ENCODE measurements around the gene MOSPD2. TPM values are rescaled to one million over a fixed set of nuclear protein-coding genes. Genes with fewer than 3 reads are reported as not detected.
A peak's percentile ranks its signal among the peaks of the same experiment; 100 is the strongest.

MOSPD2 gene
- polyA plus RNA-seq, 3 donors: 44.6 to 51.6 (median 45.7) TPM

DNA sequence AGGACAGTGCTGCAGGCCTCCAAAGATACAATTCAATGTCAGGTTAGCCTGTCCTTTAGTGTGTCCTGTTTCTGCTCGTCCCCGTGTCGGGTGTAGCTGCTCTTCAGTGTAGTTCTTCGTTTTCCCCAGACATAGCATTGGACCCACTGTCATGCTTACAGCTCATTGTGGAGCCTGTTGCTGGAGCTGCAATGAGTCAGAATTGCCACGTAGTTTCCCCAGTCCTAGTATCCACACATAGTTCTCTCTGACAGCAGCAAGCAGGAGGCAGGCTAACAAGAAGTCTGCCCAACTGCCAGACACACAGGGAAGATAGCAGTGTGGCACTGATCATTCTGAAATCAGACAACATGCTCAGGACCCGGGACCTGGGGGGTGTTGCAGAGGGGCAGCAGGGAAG is 49.2 kb downstream of the MOSPD2 start:
- no peak overlapping the region for H3K27ac ChIP-seq (ENCODE audit: low read depth in 1 of 2, low read length in 2 of 2)
- H4K20me1 ChIP-seq (ENCODE audit: insufficient read depth, low read length): no peaks in the 10 kb centered on the region
- no peaks in the 10 kb centered on the region for H3K9me3 ChIP-seq (replicated peaks in 1 of 2; ENCODE audit: control insufficient read depth in 1 of 2, insufficient read depth in 1 of 2, low read length in 2 of 2)
- no peak overlapping the region for H3K4me3 ChIP-seq (replicated peaks in 1 of 3; ENCODE audit: low read depth in 2 of 3, low read length in 3 of 3)
- intact Hi-C loops (cut with micrococcal nuclease): no loop called here
- Mint-ChIP-seq H3K4me3 (no peak overlapping the region), H3K27ac (no peak overlapping the region), H3K4me1 (no peaks in the 10 kb centered on the region), H3K9me3 (no peaks in the 10 kb centered on the region), H3K36me3 (peaks cover 37 to 41% of the 10 kb centered on the region in 2 donors), H3K27me3 (ENCODE audit: low read depth in 3 of 3) (peaks cover 0 to 5% (median 0%) of the 10 kb centered on the region in 3 donors)
- H3K36me3 ChIP-seq (replicated peaks in 1 of 2; ENCODE audit: control insufficient read depth in 1 of 2, insufficient read depth in 2 of 2, low read length in 2 of 2): peaks cover 35 to 47% of the 10 kb centered on the region in 2 donors
- no peaks in the 10 kb centered on the region for H3K79me2 ChIP-seq (ENCODE audit: insufficient read depth, low read length)
- no peak overlapping the region for H3K9ac ChIP-seq (ENCODE audit: insufficient read depth, low read length, poor library complexity, severe bottlenecking)
- no peak for DNase-seq
- H2AFZ ChIP-seq (ENCODE audit: insufficient read depth, low read depth, low read length, poor library complexity, severe bottlenecking): no peak overlapping the region
- H3K27me3 ChIP-seq (ENCODE audit: control insufficient read depth in 2 of 2, insufficient read depth in 2 of 2, low read length in 2 of 2): no peaks in the 10 kb centered on the region
- no peak overlapping the region for H3K4me2 ChIP-seq (replicated peaks; ENCODE audit: extremely low read depth, low read length, poor library complexity, severe bottlenecking)
- TF ChIP-seq, protein P1, sequence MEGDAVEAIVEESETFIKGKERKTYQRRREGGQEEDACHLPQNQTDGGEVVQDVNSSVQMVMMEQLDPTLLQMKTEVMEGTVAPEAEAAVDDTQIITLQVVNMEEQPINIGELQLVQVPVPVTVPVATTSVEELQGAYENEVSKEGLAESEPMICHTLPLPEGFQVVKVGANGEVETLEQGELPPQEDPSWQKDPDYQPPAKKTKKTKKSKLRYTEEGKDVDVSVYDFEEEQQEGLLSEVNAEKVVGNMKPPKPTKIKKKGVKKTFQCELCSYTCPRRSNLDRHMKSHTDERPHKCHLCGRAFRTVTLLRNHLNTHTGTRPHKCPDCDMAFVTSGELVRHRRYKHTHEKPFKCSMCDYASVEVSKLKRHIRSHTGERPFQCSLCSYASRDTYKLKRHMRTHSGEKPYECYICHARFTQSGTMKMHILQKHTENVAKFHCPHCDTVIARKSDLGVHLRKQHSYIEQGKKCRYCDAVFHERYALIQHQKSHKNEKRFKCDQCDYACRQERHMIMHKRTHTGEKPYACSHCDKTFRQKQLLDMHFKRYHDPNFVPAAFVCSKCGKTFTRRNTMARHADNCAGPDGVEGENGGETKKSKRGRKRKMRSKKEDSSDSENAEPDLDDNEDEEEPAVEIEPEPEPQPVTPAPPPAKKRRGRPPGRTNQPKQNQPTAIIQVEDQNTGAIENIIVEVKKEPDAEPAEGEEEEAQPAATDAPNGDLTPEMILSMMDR (IDR thresholded peaks at IDR 0.05): no peak
- H3K4me1 ChIP-seq (ENCODE audit: control insufficient read depth in 1 of 2, insufficient read depth in 2 of 2, low read length in 2 of 2): no peaks in the 10 kb centered on the region
- 100% methylated on average over 5 of the region's 6 CpGs for WGBS (ENCODE audit: insufficient coverage)

DNA sequence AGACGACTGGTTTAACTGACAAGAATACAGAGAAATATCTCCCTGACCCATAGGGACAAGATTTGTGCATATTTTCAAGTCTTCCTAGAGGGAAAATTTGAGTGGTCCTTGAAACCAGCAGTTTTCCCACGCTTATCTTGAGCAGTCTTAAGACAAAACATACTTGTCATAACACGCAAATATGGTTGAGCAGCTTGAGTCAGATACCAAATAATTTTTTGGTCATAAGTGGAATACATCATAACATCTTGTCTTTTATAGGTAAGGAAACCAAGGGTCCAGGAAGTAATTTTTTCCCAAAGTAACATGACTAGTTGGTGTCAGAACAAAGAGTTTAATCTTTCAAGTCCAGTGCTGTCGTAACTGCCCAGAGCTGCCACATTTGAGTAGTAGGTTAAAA is 50.5 kb downstream of the MOSPD2 start:
- Histone ChIP-seq H3K9ac (ENCODE audit: insufficient read depth, low read length, poor library complexity, severe bottlenecking) (no peak overlapping the region), H3K27ac (ENCODE audit: low read depth in 1 of 2, low read length in 2 of 2) (no peak overlapping the region), H4K20me1 (ENCODE audit: insufficient read depth, low read length) (no peaks in the 10 kb centered on the region), H3K79me2 (ENCODE audit: insufficient read depth, low read length) (no peaks in the 10 kb centered on the region), H3K36me3 (replicated peaks in 1 of 2; ENCODE audit: control insufficient read depth in 1 of 2, insufficient read depth in 2 of 2, low read length in 2 of 2) (peaks cover 25 to 33% of the 10 kb centered on the region in 2 donors), H3K9me3 (replicated peaks in 1 of 2; ENCODE audit: control insufficient read depth in 1 of 2, insufficient read depth in 1 of 2, low read length in 2 of 2) (no peaks in the 10 kb centered on the region), H3K4me1 (ENCODE audit: control insufficient read depth in 1 of 2, insufficient read depth in 2 of 2, low read length in 2 of 2) (no peaks in the 10 kb centered on the region), H3K27me3 (ENCODE audit: control insufficient read depth in 2 of 2, insufficient read depth in 2 of 2, low read length in 2 of 2) (no peaks in the 10 kb centered on the region), H2AFZ (ENCODE audit: insufficient read depth, low read depth, low read length, poor library complexity, severe bottlenecking) (no peak overlapping the region), H3K4me3 (replicated peaks in 1 of 3; ENCODE audit: low read depth in 2 of 3, low read length in 3 of 3) (no peak overlapping the region), H3K4me2 (replicated peaks; ENCODE audit: extremely low read depth, low read length, poor library complexity, severe bottlenecking) (no peak overlapping the region)
- intact Hi-C loops (cut with micrococcal nuclease): no loop called here
- H3K36me3 Mint-ChIP-seq: peaks cover 26 to 28% of the 10 kb centered on the region in 2 donors
- H3K4me1 Mint-ChIP-seq: no peaks in the 10 kb centered on the region
- no CpG with 5 or more reads among the region's 4 CpGs for WGBS (ENCODE audit: insufficient coverage)
- no peaks in the 10 kb centered on the region for H3K9me3 Mint-ChIP-seq
- H3K4me3 Mint-ChIP-seq: no peak overlapping the region
- TF ChIP-seq, protein P1 (IDR thresholded peaks at IDR 0.05): no peak
- H3K27ac Mint-ChIP-seq: peak overlapping the region in 1 of 7 donors; percentile 14
- H3K27me3 Mint-ChIP-seq (ENCODE audit: low read depth in 3 of 3): peaks cover 0 to 5% (median 2%) of the 10 kb centered on the region in 3 donors
- no peak for DNase-seq

All from CD14-positive monocyte (primary cell).